ENCODE results near the gene AGBL4.

Gene AGBL4

GRCh38 chr1:49098866-49099265 lies 924.9 kb downstream of the AGBL4 start:
- Histone ChIP-seq H3K9me3 (ENCODE audit: control insufficient read depth in 1 of 2, low read length in 2 of 2) (no peaks in the 10 kb centered on the region), H3K27me3 (ENCODE audit: control insufficient read depth in 1 of 2, insufficient read depth in 2 of 2, low read length in 2 of 2) (no peaks in the 10 kb centered on the region), H3K36me3 (ENCODE audit: control insufficient read depth in 1 of 2, insufficient read depth in 2 of 2, low read length in 2 of 2) (no peaks in the 10 kb centered on the region), H3K4me3 (ENCODE audit: low read depth in 1 of 2, low read length in 2 of 2) (no peak overlapping the region), H3K9ac (ENCODE audit: low read depth in 1 of 2, low read length in 2 of 2) (no peak overlapping the region), H3K27ac (ENCODE audit: low read depth, low read length) (no peak overlapping the region), H3K4me1 (ENCODE audit: control insufficient read depth in 1 of 2, insufficient read depth in 2 of 2, low read length in 2 of 2) (no peaks in the 10 kb centered on the region)

- no peaks in the 10 kb centered on the region for H3K27me3 ChIP-seq (ENCODE audit: control insufficient read depth in 1 of 2, insufficient read depth in 2 of 2, low read length in 2 of 2)
- no peak overlapping the region for H3K4me3 ChIP-seq (ENCODE audit: low read depth in 1 of 2, low read length in 2 of 2)
- H3K9ac ChIP-seq (ENCODE audit: low read depth in 1 of 2, low read length in 2 of 2): no peak overlapping the region
- H3K36me3 ChIP-seq (ENCODE audit: control insufficient read depth in 1 of 2, insufficient read depth in 2 of 2, low read length in 2 of 2): no peaks in the 10 kb centered on the region
- no peak overlapping the region for H3K27ac ChIP-seq (ENCODE audit: low read depth, low read length)
- peaks cover 0 to 4% of the 10 kb centered on the region in 2 donors for H3K9me3 ChIP-seq (ENCODE audit: control insufficient read depth in 1 of 2, low read length in 2 of 2)
- H3K4me1 ChIP-seq (ENCODE audit: control insufficient read depth in 1 of 2, insufficient read depth in 2 of 2, low read length in 2 of 2): no peaks in the 10 kb centered on the region
These were observed 937.4 kb downstream of the AGBL4 start for GRCh38 chr1:49086327-49086726.

- Histone ChIP-seq H3K4me1 (ENCODE audit: control insufficient read depth in 1 of 2, insufficient read depth in 2 of 2, low read length in 2 of 2) (no peaks in the 10 kb centered on the region), H3K9ac (ENCODE audit: low read depth in 1 of 2, low read length in 2 of 2) (no peak overlapping the region), H3K36me3 (ENCODE audit: control insufficient read depth in 1 of 2, insufficient read depth in 2 of 2, low read length in 2 of 2) (no peaks in the 10 kb centered on the region), H3K9me3 (ENCODE audit: control insufficient read depth in 1 of 2, low read length in 2 of 2) (peaks cover 0 to 4% of the 10 kb centered on the region in 2 donors), H3K4me3 (ENCODE audit: low read depth in 1 of 2, low read length in 2 of 2) (no peak overlapping the region), H3K27me3 (ENCODE audit: control insufficient read depth in 1 of 2, insufficient read depth in 2 of 2, low read length in 2 of 2) (no peaks in the 10 kb centered on the region), H3K27ac (ENCODE audit: low read depth, low read length) (no peak overlapping the region)
These were observed 938.7 kb downstream of the AGBL4 start for GRCh38 chr1:49085079-49085478.

- H3K9ac ChIP-seq (ENCODE audit: low read depth in 1 of 2, low read length in 2 of 2): no peak overlapping the region
- H3K4me3 ChIP-seq (ENCODE audit: low read depth in 1 of 2, low read length in 2 of 2): no peak overlapping the region
- H3K27me3 ChIP-seq (ENCODE audit: control insufficient read depth in 1 of 2, insufficient read depth in 2 of 2, low read length in 2 of 2): no peaks in the 10 kb centered on the region
- no peaks in the 10 kb centered on the region for H3K4me1 ChIP-seq (ENCODE audit: control insufficient read depth in 1 of 2, insufficient read depth in 2 of 2, low read length in 2 of 2)
- no peak overlapping the region for H3K27ac ChIP-seq (ENCODE audit: low read depth, low read length)
- H3K9me3 ChIP-seq (ENCODE audit: control insufficient read depth in 1 of 2, low read length in 2 of 2): no peaks in the 10 kb centered on the region
- H3K36me3 ChIP-seq (ENCODE audit: control insufficient read depth in 1 of 2, insufficient read depth in 2 of 2, low read length in 2 of 2): no peaks in the 10 kb centered on the region
These were observed 963.0 kb downstream of the AGBL4 start for GRCh38 chr1:49060766-49061165.

- H3K27me3 ChIP-seq (ENCODE audit: control insufficient read depth in 1 of 2, insufficient read depth in 2 of 2, low read length in 2 of 2): no peaks in the 10 kb centered on the region
- no peak overlapping the region for H3K4me3 ChIP-seq (ENCODE audit: low read depth in 1 of 2, low read length in 2 of 2)
- H3K4me1 ChIP-seq (ENCODE audit: control insufficient read depth in 1 of 2, insufficient read depth in 2 of 2, low read length in 2 of 2): no peaks in the 10 kb centered on the region
- no peak overlapping the region for H3K27ac ChIP-seq (ENCODE audit: low read depth, low read length)
- no peak overlapping the region for H3K9ac ChIP-seq (ENCODE audit: low read depth in 1 of 2, low read length in 2 of 2)
- no peaks in the 10 kb centered on the region for H3K9me3 ChIP-seq (ENCODE audit: control insufficient read depth in 1 of 2, low read length in 2 of 2)
- no peaks in the 10 kb centered on the region for H3K36me3 ChIP-seq (ENCODE audit: control insufficient read depth in 1 of 2, insufficient read depth in 2 of 2, low read length in 2 of 2)
These were observed 964.7 kb downstream of the AGBL4 start for GRCh38 chr1:49059087-49059486.

GRCh38 chr1:49052102-49052501 lies 971.7 kb downstream of the AGBL4 start:
- H3K4me3 ChIP-seq (ENCODE audit: low read depth in 1 of 2, low read length in 2 of 2): no peak overlapping the region
- no peaks in the 10 kb centered on the region for H3K4me1 ChIP-seq (ENCODE audit: control insufficient read depth in 1 of 2, insufficient read depth in 2 of 2, low read length in 2 of 2)
- H3K9ac ChIP-seq (ENCODE audit: low read depth in 1 of 2, low read length in 2 of 2): no peak overlapping the region
- H3K27ac ChIP-seq (ENCODE audit: low read depth, low read length): no peak overlapping the region
- H3K36me3 ChIP-seq (ENCODE audit: control insufficient read depth in 1 of 2, insufficient read depth in 2 of 2, low read length in 2 of 2): no peaks in the 10 kb centered on the region
- H3K9me3 ChIP-seq (ENCODE audit: control insufficient read depth in 1 of 2, low read length in 2 of 2): no peaks in the 10 kb centered on the region
- H3K27me3 ChIP-seq (ENCODE audit: control insufficient read depth in 1 of 2, insufficient read depth in 2 of 2, low read length in 2 of 2): no peaks in the 10 kb centered on the region

- Histone ChIP-seq H3K4me1 (ENCODE audit: control insufficient read depth in 1 of 2, insufficient read depth in 2 of 2, low read length in 2 of 2) (no peaks in the 10 kb centered on the region), H3K4me3 (ENCODE audit: low read depth in 1 of 2, low read length in 2 of 2) (no peak overlapping the region), H3K9me3 (ENCODE audit: control insufficient read depth in 1 of 2, low read length in 2 of 2) (no peaks in the 10 kb centered on the region), H3K9ac (ENCODE audit: low read depth in 1 of 2, low read length in 2 of 2) (no peak overlapping the region), H3K36me3 (ENCODE audit: control insufficient read depth in 1 of 2, insufficient read depth in 2 of 2, low read length in 2 of 2) (no peaks in the 10 kb centered on the region), H3K27ac (ENCODE audit: low read depth, low read length) (no peak overlapping the region), H3K27me3 (ENCODE audit: control insufficient read depth in 1 of 2, insufficient read depth in 2 of 2, low read length in 2 of 2) (no peaks in the 10 kb centered on the region)
These were observed 972.1 kb downstream of the AGBL4 start for GRCh38 chr1:49051647-49052046.

- H3K4me3 ChIP-seq (ENCODE audit: low read depth in 1 of 2, low read length in 2 of 2): no peak overlapping the region
- no peak overlapping the region for H3K27ac ChIP-seq (ENCODE audit: low read depth, low read length)
- H3K4me1 ChIP-seq (ENCODE audit: control insufficient read depth in 1 of 2, insufficient read depth in 2 of 2, low read length in 2 of 2): no peaks in the 10 kb centered on the region
- no peaks in the 10 kb centered on the region for H3K27me3 ChIP-seq (ENCODE audit: control insufficient read depth in 1 of 2, insufficient read depth in 2 of 2, low read length in 2 of 2)
- H3K9me3 ChIP-seq (ENCODE audit: control insufficient read depth in 1 of 2, low read length in 2 of 2): no peaks in the 10 kb centered on the region
- H3K9ac ChIP-seq (ENCODE audit: low read depth in 1 of 2, low read length in 2 of 2): no peak overlapping the region
- H3K36me3 ChIP-seq (ENCODE audit: control insufficient read depth in 1 of 2, insufficient read depth in 2 of 2, low read length in 2 of 2): no peaks in the 10 kb centered on the region
These were observed 973.7 kb downstream of the AGBL4 start for GRCh38 chr1:49050041-49050440.

GRCh38 chr1:49048188-49048587 lies 975.6 kb downstream of the AGBL4 start:
- Histone ChIP-seq H3K9ac (ENCODE audit: low read depth in 1 of 2, low read length in 2 of 2) (no peak overlapping the region), H3K4me3 (ENCODE audit: low read depth in 1 of 2, low read length in 2 of 2) (no peak overlapping the region), H3K27me3 (ENCODE audit: control insufficient read depth in 1 of 2, insufficient read depth in 2 of 2, low read length in 2 of 2) (no peaks in the 10 kb centered on the region), H3K36me3 (ENCODE audit: control insufficient read depth in 1 of 2, insufficient read depth in 2 of 2, low read length in 2 of 2) (no peaks in the 10 kb centered on the region), H3K4me1 (ENCODE audit: control insufficient read depth in 1 of 2, insufficient read depth in 2 of 2, low read length in 2 of 2) (no peaks in the 10 kb centered on the region), H3K9me3 (ENCODE audit: control insufficient read depth in 1 of 2, low read length in 2 of 2) (no peaks in the 10 kb centered on the region), H3K27ac (ENCODE audit: low read depth, low read length) (no peak overlapping the region)

GRCh38 chr1:49046305-49046704 lies 977.4 kb downstream of the AGBL4 start:
- no peak overlapping the region for H3K9ac ChIP-seq (ENCODE audit: low read depth in 1 of 2, low read length in 2 of 2)
- H3K9me3 ChIP-seq (ENCODE audit: control insufficient read depth in 1 of 2, low read length in 2 of 2): no peaks in the 10 kb centered on the region
- no peaks in the 10 kb centered on the region for H3K4me1 ChIP-seq (ENCODE audit: control insufficient read depth in 1 of 2, insufficient read depth in 2 of 2, low read length in 2 of 2)
- H3K27me3 ChIP-seq (ENCODE audit: control insufficient read depth in 1 of 2, insufficient read depth in 2 of 2, low read length in 2 of 2): no peaks in the 10 kb centered on the region
- no peaks in the 10 kb centered on the region for H3K36me3 ChIP-seq (ENCODE audit: control insufficient read depth in 1 of 2, insufficient read depth in 2 of 2, low read length in 2 of 2)
- no peak overlapping the region for H3K4me3 ChIP-seq (ENCODE audit: low read depth in 1 of 2, low read length in 2 of 2)
- H3K27ac ChIP-seq (ENCODE audit: low read depth, low read length): no peak overlapping the region

- H3K27me3 ChIP-seq (ENCODE audit: control insufficient read depth in 1 of 2, insufficient read depth in 2 of 2, low read length in 2 of 2): no peaks in the 10 kb centered on the region
- H3K36me3 ChIP-seq (ENCODE audit: control insufficient read depth in 1 of 2, insufficient read depth in 2 of 2, low read length in 2 of 2): no peaks in the 10 kb centered on the region
- H3K4me1 ChIP-seq (ENCODE audit: control insufficient read depth in 1 of 2, insufficient read depth in 2 of 2, low read length in 2 of 2): no peaks in the 10 kb centered on the region
- H3K4me3 ChIP-seq (ENCODE audit: low read depth in 1 of 2, low read length in 2 of 2): no peak overlapping the region
- H3K9me3 ChIP-seq (ENCODE audit: control insufficient read depth in 1 of 2, low read length in 2 of 2): no peaks in the 10 kb centered on the region
- H3K27ac ChIP-seq (ENCODE audit: low read depth, low read length): no peak overlapping the region
- H3K9ac ChIP-seq (ENCODE audit: low read depth in 1 of 2, low read length in 2 of 2): no peak overlapping the region
These were observed 978.4 kb downstream of the AGBL4 start for GRCh38 chr1:49045371-49045770.

Data from duodenal mucosa (tissue), 2 donors.